Fibroblast of upper back skin (primary cell): ENCODE measurements around the gene OR6N1.

Experiments used
- DNase-seq: peaks from one replicate; pipeline ENCODE4 v3.0.0-alpha.2; 2013

OR6N1 gene

DNA sequence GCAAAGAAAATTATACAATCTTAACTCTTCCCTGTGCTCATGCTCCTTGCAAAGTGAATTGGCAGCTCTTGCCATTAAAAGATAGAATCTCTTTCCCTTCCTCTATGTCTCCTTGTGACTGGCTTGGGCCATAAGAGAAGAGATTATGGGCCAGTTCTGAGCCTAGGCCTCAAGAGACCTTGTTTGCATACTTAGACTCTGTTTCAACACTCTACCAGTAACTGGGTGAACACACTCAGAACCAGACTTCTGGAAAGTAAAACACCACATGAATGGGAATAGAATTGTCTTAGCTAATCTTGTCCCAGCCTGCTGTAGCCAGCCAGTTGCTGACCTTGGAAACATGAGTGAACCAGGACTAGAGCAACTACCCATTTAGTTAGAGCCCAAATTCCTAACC, 36.1 kb downstream of the OR6N1 start:
- no peak for DNase-seq

DNA sequence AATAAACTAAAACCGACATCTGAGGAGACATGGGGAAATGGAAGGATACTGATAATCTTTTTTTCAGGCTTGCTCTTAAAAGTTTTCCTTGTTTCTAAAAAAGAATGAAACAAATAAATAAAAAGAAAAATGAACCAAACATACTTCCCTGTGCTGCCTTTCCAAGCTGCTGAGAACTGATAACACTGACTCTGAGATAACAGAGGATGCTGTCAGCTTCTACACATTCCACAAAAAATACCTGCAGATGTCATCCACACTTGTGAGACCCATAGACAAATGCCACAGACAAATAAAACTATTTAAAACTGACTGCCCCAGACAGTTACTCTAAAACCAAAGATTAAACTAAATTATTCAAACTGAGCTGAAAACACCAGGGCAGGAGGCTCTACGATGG, 39.5 kb downstream of the OR6N1 start:
- DNase-seq: no peak

DNA sequence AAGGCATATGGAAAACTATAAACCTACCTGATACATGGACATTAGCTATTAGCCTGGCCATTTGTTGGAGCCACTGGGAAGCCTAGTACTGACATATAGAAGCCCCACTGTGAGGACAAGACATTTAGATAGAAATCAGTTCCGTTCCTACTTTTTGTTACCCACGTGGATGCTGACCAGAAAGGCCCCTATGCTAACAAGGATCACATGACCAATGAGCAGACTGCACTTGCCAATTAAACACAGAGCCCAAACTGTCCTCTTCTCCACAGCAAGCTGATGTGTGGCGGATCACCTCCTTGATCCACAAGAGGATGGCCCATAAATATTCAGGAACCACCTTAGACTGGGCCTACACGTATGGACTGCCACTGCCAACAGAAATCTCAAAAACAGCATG, 40.3 kb downstream of the OR6N1 start:
- no peak for DNase-seq

DNA sequence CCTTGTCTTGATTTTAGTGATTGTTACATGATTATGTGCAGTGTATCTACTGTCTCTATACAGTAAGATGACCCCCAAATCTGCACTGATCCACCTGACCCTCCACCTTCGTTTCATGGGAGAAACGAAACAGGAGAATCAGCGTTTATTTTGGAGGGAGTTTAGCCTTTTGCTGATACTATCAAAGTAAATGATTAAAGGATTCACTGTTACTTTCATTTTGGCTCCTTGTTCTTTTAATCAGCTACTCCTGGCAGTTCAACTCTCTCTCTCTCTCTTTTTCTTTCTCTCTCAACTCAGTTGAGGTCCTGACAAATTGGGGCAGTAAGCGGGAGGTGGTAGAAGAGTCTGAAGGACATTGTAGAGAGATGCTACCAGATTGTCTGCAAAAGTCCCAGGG, 41.5 kb downstream of the OR6N1 start:
- DNase-seq: no peak

DNA sequence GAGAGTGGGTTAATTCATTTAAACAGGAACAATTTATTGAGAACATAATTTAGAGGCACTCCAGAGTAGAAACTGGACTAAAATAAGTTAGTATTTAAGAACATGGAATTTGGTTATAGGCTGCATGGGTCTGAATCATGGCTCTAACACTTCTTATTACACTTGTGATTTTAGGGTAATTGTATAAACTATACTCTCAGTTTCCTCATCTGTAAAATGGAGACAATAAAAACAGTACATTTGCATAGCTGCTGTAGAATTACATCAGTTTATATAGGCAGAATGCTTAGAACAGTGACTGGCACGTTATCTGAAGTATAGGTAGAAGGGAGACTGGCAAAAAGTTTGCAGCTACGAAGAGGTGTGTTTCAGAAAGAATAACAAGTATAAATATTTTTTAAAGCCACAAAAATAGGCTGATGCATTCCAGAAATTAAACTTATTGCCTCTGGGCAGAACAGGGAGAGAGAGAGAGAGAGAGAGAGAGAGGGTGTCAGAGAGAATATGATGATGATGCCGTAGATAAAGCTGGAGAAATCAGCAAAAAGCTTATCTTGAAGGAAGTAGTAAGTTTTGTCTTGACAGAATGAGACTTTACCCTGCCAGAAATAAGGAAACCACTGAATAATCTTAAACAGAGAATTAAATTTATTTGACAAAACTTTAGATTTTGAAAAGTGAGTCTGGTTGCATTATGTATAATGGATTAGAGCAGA, 43.3 kb downstream of the OR6N1 start:
- DNase-seq: no peak

DNA sequence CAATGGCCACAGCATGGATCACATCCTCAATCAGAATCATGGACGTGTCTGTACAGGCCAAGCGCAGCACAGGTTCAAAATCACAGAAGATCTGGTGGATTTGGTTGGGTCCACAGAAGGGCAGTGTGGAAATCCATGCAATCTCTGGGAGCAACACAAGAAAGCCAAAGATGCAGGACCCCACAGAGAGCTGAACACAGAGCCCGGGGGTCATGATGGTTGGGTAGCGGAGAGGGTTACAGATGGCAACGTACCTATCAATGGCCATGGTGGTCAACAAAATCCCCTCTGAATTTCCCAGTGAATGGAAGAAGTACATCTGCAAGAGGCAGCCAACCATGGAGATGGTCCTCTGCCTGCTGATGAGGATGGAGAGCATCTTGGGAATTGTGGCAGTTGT, 47.6 kb downstream of the OR6N1 start:
- no peak for DNase-seq

DNA sequence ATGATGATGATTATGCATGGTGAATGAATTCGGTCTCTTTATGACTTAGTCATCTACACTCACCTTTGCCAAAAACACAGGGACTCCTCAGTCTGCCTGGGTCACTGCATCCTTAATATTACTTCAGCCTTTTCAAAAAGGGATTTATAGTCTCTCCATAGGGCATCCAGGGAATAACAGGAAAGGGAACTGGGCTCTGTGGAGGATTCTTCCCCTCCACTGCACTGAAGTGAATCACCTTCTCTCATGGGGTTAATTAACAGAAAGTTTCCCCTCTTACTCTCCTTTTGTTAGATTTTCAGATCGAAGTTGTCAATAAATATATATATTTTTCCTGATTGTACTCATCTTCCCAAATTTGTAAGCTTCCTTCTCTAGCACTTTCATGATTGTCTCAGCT, 51.4 kb downstream of the OR6N1 start, which contains the start of gene OR6K3:
Gene OR6K3, minus strand, starts transcription at position 101 of the 400 bp plus-strand sequence. CDS start 2,605 bp downstream, outside the sequence.
- DNase-seq: no peak

DNA sequence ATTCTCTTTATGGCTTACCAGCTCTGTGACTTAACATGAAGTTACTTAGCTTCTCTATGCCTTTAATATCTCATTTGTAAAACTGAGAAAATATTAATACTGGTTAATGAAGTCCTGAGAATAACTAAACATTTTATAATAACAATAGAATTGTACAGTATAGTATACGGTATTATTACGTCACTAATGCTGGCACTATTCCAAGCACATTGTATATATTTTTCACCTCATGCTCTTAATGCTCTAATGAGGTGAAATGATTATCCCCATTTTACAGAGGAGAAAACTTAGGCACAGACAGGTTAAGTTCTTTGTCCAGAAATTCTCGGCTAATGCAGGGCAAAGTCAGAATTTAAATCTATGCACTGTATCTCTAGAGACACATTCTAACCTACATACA, 52.3 kb downstream of the OR6N1 start:
- no peak for DNase-seq

DNA sequence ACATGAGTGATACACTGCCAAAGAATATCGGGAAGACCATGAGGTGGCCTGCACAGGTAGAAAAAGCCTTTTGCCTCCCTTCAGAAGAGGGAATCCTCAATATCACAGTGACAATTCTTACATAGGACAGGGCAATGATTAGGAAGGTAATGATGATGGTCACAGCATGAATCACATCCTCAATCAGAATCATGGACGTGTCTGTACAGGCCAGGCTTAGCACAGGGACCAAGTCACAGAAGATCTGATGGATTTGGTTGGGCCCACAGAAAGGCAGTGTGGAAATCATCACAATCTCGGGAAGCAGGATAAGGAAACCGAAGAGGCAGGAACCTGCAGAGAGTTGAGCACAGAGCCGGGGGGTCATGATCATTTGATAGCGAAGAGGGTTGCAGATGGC, 54.7 kb downstream of the OR6N1 start:
- no peak for DNase-seq

DNA sequence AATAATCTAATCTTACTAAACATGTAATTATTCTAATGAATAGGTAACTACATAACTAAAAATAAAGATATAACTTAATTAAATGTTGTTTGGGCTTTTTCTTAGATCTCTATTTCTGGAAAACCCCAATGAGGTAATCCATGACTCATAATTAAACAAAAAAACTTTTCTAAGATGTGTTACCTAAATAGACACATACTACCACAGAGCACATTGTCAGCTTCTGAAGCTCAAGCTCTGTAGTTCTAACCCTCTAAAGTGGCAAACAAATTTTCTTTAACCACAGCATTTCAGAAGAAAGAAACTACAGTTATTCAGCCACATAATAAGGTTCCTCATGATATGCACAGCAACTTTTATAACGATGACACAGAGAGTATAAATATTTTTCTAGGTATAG, 55.7 kb downstream of the OR6N1 start:
- no peak for DNase-seq

DNA sequence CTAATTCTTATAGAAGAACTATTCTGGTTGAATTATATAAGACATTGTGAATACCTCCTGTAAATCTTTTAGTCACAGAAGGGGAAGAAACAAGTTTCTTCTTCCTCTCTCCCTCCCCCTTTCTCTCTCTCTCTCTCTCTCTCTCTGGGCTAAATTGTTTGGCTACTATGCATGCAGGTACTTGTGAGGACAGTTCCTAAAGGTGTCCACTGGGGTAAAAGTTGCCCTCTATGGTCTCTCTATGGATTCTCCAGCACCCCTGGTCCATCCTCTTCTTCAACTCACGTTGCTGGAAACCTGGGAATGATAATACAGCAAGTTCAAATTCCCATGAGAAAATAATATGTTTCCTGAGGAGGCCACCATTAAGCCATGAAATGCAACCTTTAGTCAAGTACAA, 57.2 kb downstream of the OR6N1 start:
- no peak for DNase-seq
